Measurements from ENCODE around the gene HACE1. TPM values are rescaled to one million over a fixed set of nuclear protein-coding genes. Genes with fewer than 3 reads are reported as not detected.

HACE1 gene
- total RNA-seq, 4 donors from 2014 or later: 13.3 to 20.4 (median 15.0) TPM

DNA sequence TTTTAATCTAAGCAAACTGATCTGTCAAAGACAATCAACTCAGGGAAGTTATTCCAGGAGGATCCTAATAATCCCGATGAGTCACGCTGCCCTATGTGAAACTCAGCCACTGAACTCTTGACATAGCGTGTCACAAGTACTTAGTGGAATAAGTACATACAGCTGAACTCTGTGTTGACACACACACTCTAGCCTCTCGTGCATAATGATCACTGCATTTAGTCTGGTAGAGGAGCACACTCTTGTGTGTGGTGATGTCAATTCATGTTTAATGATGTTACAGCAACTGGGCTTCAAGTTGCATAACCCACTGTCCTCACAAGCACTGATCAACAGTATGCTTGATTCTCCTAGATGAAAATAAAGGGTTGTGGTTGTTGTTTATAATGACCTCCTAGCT, 148.3 kb downstream of the HACE1 start:
- DNase-seq: no peak
- WGBS, 2 donors: 41 to 48% methylated on average over 4 of the region's 4 CpGs
- H3K36me3 ChIP-seq: no peaks in the 10 kb centered on the region
- no peaks in the 10 kb centered on the region for H3K27me3 ChIP-seq
- no peaks in the 10 kb centered on the region for H3K9me3 ChIP-seq
- H3K27ac ChIP-seq: no peak overlapping the region
- intact Hi-C loops (cut with DNase I): no loop called here
- TF ChIP-seq POLR2A (IDR thresholded peaks at IDR 0.05): no peak
- TF ChIP-seq, protein P1, sequence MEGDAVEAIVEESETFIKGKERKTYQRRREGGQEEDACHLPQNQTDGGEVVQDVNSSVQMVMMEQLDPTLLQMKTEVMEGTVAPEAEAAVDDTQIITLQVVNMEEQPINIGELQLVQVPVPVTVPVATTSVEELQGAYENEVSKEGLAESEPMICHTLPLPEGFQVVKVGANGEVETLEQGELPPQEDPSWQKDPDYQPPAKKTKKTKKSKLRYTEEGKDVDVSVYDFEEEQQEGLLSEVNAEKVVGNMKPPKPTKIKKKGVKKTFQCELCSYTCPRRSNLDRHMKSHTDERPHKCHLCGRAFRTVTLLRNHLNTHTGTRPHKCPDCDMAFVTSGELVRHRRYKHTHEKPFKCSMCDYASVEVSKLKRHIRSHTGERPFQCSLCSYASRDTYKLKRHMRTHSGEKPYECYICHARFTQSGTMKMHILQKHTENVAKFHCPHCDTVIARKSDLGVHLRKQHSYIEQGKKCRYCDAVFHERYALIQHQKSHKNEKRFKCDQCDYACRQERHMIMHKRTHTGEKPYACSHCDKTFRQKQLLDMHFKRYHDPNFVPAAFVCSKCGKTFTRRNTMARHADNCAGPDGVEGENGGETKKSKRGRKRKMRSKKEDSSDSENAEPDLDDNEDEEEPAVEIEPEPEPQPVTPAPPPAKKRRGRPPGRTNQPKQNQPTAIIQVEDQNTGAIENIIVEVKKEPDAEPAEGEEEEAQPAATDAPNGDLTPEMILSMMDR (IDR thresholded peaks at IDR 0.05): no peak
- peaks cover 0 to 8% of the 10 kb centered on the region in 2 donors for H3K4me1 ChIP-seq
- H3K4me3 ChIP-seq (replicated peaks in 1 of 3): no peak overlapping the region

DNA sequence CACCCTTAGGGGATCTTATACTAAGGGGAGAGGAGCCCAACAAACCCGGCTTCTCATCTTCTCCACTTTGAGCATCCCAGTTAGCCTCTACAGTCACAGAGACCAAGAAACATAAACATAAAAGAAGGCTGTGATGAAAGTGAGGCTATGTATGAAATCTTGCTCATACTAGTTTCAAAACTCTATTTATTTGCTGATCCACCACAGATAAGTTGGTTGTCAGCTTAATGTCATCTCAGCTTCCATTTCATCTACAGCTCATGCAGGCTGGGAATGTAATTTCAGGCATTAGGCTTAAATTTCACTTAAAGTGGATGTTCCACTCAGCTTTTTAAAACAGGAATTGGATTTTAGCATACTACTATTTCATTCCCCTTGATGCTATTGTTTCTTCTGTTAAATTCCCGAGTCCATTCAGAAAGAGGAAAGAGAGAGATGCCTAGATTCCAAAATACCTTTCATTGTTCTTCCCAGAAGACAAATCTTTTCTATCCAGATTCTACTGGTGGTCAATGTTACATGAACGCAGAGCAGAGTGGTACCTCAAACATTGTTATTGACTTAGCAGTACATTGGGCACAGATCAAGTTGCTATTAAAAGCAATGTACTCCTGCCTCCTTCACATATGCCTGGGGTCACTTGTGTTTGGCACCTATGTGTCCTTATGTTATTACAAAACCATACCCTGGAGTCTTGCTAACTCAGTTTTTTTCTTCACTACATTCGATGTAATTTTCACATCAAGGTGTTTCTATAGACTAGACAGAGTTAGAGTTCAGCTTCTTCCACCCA, 149.0 kb downstream of the HACE1 start:
- DNase-seq: no peak
- WGBS, 2 donors: 59 to 73% methylated on average over 4 of the region's 4 CpGs
- Histone ChIP-seq H3K27ac (no peak overlapping the region), H3K9me3 (no peaks in the 10 kb centered on the region), H3K4me3 (replicated peaks in 1 of 3) (no peak overlapping the region), H3K36me3 (no peaks in the 10 kb centered on the region), H3K4me1 (peaks cover 0 to 8% of the 10 kb centered on the region in 2 donors), H3K27me3 (no peaks in the 10 kb centered on the region)
- TF ChIP-seq, protein P1 (IDR thresholded peaks at IDR 0.05): no peak
- TF ChIP-seq POLR2A (IDR thresholded peaks at IDR 0.05): no peak
- intact Hi-C loops (cut with DNase I): no loop called here

DNA sequence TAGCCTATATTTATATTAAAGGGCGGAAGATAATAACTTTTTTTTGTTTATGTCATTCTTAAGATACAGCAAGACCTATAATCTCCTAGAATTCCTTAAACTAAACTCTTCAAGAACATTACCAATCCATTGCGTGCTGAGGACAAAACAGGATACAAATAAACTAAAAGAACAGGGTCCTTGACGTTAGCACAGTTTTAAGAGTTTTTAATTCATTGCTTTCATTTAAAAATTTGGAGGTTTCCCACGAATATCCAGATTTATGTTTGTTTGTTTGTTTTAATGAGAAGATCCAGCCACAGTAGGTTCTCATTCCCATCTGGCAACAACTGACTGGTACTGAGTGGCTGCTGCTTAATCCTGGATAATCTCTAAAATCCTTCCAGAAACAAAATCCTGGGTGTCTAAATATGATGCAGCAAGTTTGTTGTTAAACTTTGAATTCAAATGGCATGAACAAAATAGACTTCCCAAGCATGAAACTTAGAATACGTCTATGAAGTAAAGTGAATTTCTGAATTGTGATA, 153.7 kb downstream of the HACE1 start:
- peaks cover 0 to 4% of the 10 kb centered on the region in 2 donors for H3K4me1 ChIP-seq
- no peaks in the 10 kb centered on the region for H3K9me3 ChIP-seq
- peak overlapping the region in 2 of 3 donors; percentile 4 to 37 for H3K27ac ChIP-seq
- 88 to 89% methylated on average over 5 of the region's 5 CpGs for WGBS, 2 donors
- no peaks in the 10 kb centered on the region for H3K27me3 ChIP-seq
- no peak overlapping the region for H3K4me3 ChIP-seq (replicated peaks in 1 of 3)
- TF ChIP-seq, protein P1 (IDR thresholded peaks at IDR 0.05): no peak
- no peak for TF ChIP-seq POLR2A (IDR thresholded peaks at IDR 0.05)
- H3K36me3 ChIP-seq: no peaks in the 10 kb centered on the region
- DNase-seq: no peak
- intact Hi-C loops (cut with DNase I): no loop called here

DNA sequence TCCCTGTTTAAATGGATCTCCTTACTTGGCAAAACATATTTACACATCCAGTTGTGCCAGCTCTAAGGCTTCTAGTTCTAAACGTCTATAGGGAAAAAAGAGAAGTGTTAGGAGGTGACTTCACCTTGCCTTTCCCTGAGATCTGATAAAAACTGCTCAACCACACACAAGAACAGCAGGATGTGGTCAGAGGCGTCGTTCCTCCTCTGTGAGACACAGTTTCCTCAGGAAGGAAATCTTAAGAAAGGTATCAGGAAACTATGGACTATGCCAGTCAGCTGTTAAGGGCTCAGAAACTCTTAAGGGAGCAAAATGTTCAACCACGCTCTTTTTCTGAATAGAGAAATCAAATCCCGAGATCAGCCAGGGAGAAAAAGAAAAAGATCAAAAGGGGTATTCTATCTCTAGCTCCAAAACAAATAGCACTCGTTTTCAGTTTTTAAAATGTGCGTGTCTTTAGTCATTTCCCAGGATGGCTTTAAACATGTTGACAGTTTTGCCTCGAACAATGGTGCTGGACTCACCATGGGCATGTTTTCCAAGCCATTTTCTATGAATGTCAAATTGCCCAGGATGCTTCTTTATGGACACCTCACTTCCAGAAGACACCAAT, 154.5 kb downstream of the HACE1 start:
- WGBS, 2 donors: 47 to 52% methylated on average over 8 of the region's 8 CpGs
- peak overlapping the region in 2 of 3 donors; percentile 4 to 37 for H3K27ac ChIP-seq
- H3K4me1 ChIP-seq: peaks cover 0 to 5% of the 10 kb centered on the region in 2 donors
- no peaks in the 10 kb centered on the region for H3K27me3 ChIP-seq
- intact Hi-C loops (cut with DNase I): no loop called here
- H3K9me3 ChIP-seq: no peaks in the 10 kb centered on the region
- H3K36me3 ChIP-seq: no peaks in the 10 kb centered on the region
- TF ChIP-seq, protein P1 (IDR thresholded peaks at IDR 0.05): no peak
- no peak overlapping the region for H3K4me3 ChIP-seq (replicated peaks in 1 of 3)
- no peak for DNase-seq

DNA sequence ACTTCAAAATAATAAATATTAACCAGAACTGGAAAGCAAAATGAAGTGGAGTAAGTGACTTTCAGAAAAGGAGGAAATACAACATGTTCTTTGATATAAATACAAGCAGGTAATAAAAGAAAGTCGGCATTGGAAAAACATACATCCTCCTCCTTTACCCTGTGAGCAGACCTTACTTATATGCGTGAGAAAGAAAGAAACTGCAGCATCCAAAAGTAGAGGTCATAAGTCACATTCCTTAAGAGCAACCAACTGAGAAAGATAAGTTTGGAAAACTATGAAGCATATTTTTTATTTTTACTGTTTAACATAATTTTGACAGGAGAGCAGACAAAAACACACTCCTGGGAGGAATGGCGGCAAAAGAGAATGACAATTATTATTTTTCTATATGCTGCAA, 155.5 kb downstream of the HACE1 start:
- intact Hi-C loops (cut with DNase I): no loop called here
- Histone ChIP-seq H3K36me3 (no peaks in the 10 kb centered on the region), H3K9me3 (no peaks in the 10 kb centered on the region), H3K27ac (no peak overlapping the region), H3K4me1 (peaks cover 0 to 5% of the 10 kb centered on the region in 2 donors), H3K4me3 (replicated peaks in 1 of 3) (no peak overlapping the region), H3K27me3 (no peaks in the 10 kb centered on the region)
- TF ChIP-seq POLR2A (IDR thresholded peaks at IDR 0.05): no peak
- TF ChIP-seq, protein P1 (IDR thresholded peaks at IDR 0.05): no peak
- 61 to 67% methylated on average over 3 of the region's 3 CpGs for WGBS, 2 donors
- no peak for DNase-seq
